Measurements from ENCODE around the gene NEDD4L.

NEDD4L gene

GRCh38 chr18:58381676-58382411 lies 337.8 kb downstream of the NEDD4L start:
- TF ChIP-seq CTCF (IDR thresholded peaks at IDR 0.05; ENCODE audit: low read depth, low read length, missing control alignments), result no peak
- H3K4me3 ChIP-seq (ENCODE audit: low read depth, low read length), result no peak overlapping the region
- in situ Hi-C loops (cut with HindIII; ENCODE audit: low sequenced_read_pairs), result no loop called here
- DNase-seq (ENCODE audit: low read depth), result no peak

GRCh38 chr18:58382446-58382845 lies 338.4 kb downstream of the NEDD4L start:
- in situ Hi-C loops (cut with HindIII; ENCODE audit: low sequenced_read_pairs), result no loop called here
- H3K4me3 ChIP-seq (ENCODE audit: low read depth, low read length), result no peak overlapping the region
- no peak for DNase-seq (ENCODE audit: low read depth)
- TF ChIP-seq CTCF (IDR thresholded peaks at IDR 0.05; ENCODE audit: low read depth, low read length, missing control alignments), result no peak

GRCh38 chr18:58385472-58385871 lies 341.4 kb downstream of the NEDD4L start:
- no peak for DNase-seq (ENCODE audit: low read depth)
- no peak for TF ChIP-seq CTCF (IDR thresholded peaks at IDR 0.05; ENCODE audit: low read depth, low read length, missing control alignments)
- in situ Hi-C loops (cut with HindIII; ENCODE audit: low sequenced_read_pairs), result no loop called here
- H3K4me3 ChIP-seq (ENCODE audit: low read depth, low read length), result no peak overlapping the region

- no peak overlapping the region for H3K4me3 ChIP-seq (ENCODE audit: low read depth, low read length)
- no peak for DNase-seq (ENCODE audit: low read depth)
- in situ Hi-C loops (cut with HindIII; ENCODE audit: low sequenced_read_pairs), result no loop called here
- TF ChIP-seq CTCF (IDR thresholded peaks at IDR 0.05; ENCODE audit: low read depth, low read length, missing control alignments), result no peak
These were observed 342.8 kb downstream of the NEDD4L start for GRCh38 chr18:58386780-58387179.

GRCh38 chr18:58387716-58388115 lies 343.7 kb downstream of the NEDD4L start:
- TF ChIP-seq CTCF (IDR thresholded peaks at IDR 0.05; ENCODE audit: low read depth, low read length, missing control alignments), result no peak
- H3K4me3 ChIP-seq (ENCODE audit: low read depth, low read length), result no peak overlapping the region
- in situ Hi-C loops (cut with HindIII; ENCODE audit: low sequenced_read_pairs), result no loop called here
- no peak for DNase-seq (ENCODE audit: low read depth)

- DNase-seq (ENCODE audit: low read depth), result no peak
- TF ChIP-seq CTCF (IDR thresholded peaks at IDR 0.05; ENCODE audit: low read depth, low read length, missing control alignments), result no peak
These were observed 344.7 kb downstream of the NEDD4L start for GRCh38 chr18:58388736-58389135.

More at GRCh38 chr18:58388736-58389135, 344.7 kb downstream of the NEDD4L start:
- H3K4me3 ChIP-seq (ENCODE audit: low read depth, low read length), result no peak overlapping the region
- in situ Hi-C loops (cut with HindIII; ENCODE audit: low sequenced_read_pairs), result no loop called here

All from astrocyte of the cerebellum (primary cell).